Loucy (cell line): ENCODE results near the gene F12.
A peak's percentile ranks its signal among the peaks of the same experiment; 100 is the strongest.

Source experiments
- H2AFZ ChIP-seq: fragments of 200-600 bp; sonication (generic); 2 replicates; pipeline ENCODE4 v1.6.0; 2016; ENCODE audit warnings: antibody characterized with exemption, mild to moderate bottlenecking, low read length, moderate library complexity
- H3F3A ChIP-seq: fragments of 200-600 bp; 2 replicates; pipeline ENCODE4 v1.6.0; 2016; ENCODE audit warnings: antibody characterized with exemption, low read depth, mild to moderate bottlenecking
- H3K27me3 ChIP-seq: fragments of 200-600 bp; sonication (generic); 2 replicates; pipeline ENCODE4 v1.6.1; 2014; ENCODE audit warnings: low read length, mild to moderate bottlenecking; ENCODE audit not compliant: insufficient read depth, poor library complexity, severe bottlenecking
- H3K36me3 ChIP-seq: fragments of 200-600 bp; sonication (generic); 2 replicates; pipeline ENCODE4 v1.6.1; 2016; ENCODE audit warnings: low read length; ENCODE audit not compliant: insufficient read depth
- H3K4me1 ChIP-seq: fragments of 200-600 bp; sonication (generic); 2 replicates; pipeline ENCODE4 v1.5.1; 2014; ENCODE audit warnings: low read length, mild to moderate bottlenecking; ENCODE audit not compliant: insufficient read depth, poor library complexity, severe bottlenecking
- H3K4me2 ChIP-seq: fragments of 200-600 bp; sonication (generic); 2 replicates; pipeline ENCODE4 v1.6.0; 2014; ENCODE audit warnings: antibody characterized with exemption, low read length, low read depth, mild to moderate bottlenecking; ENCODE audit not compliant: poor library complexity, severe bottlenecking
- H3K4me3 ChIP-seq: fragments of 200-600 bp; sonication (generic); 2 replicates; pipeline ENCODE4 v1.5.1; 2014; ENCODE audit warnings: low read length, mild to moderate bottlenecking, mixed read lengths; ENCODE audit not compliant: poor library complexity, severe bottlenecking
- H3K79me2 ChIP-seq: fragments of 200-600 bp; sonication (generic); 2 replicates; pipeline ENCODE4 v1.6.1; 2014; ENCODE audit warnings: low read length; ENCODE audit not compliant: insufficient read depth
- H3K9ac ChIP-seq: fragments of 200-600 bp; sonication (generic); 2 replicates; pipeline ENCODE4 v1.6.0; 2014; ENCODE audit warnings: mild to moderate bottlenecking, low read depth, low read length, moderate library complexity; ENCODE audit not compliant: poor library complexity, severe bottlenecking
- H3K9me2 ChIP-seq: fragments of 200-600 bp; sonication (generic); replicated peaks from 2 replicates; pipeline ENCODE4 v1.6.1; 2016; ENCODE audit warnings: low read depth, low read length, mixed read lengths
- H3K9me3 ChIP-seq: fragments of 200-600 bp; sonication (generic); 2 replicates; pipeline ENCODE4 v1.6.1; 2014; ENCODE audit warnings: mild to moderate bottlenecking, antibody characterized with exemption, low read length, low read depth; ENCODE audit not compliant: insufficient read depth
- H4K20me1 ChIP-seq: fragments of 200-600 bp; sonication (generic); 2 replicates; pipeline ENCODE4 v1.6.0; 2014; ENCODE audit warnings: antibody characterized with exemption, low read length, mild to moderate bottlenecking; ENCODE audit not compliant: insufficient read depth, poor library complexity, severe bottlenecking
- CTCF ChIP-seq: fragments of 200-600 bp; sonication (generic); conservative IDR thresholded peaks from 2 replicates; pipeline ENCODE4 v1.5.1; 2014; ENCODE audit warnings: mild to moderate bottlenecking, antibody characterized with exemption, low read length
- EZH2phosphoT487 ChIP-seq: fragments of 200-600 bp; IDR thresholded peaks from 2 replicates; pipeline ENCODE4 v1.6.1; 2018; ENCODE audit warnings: antibody characterized with exemption, mild to moderate bottlenecking, moderate library complexity, borderline replicate concordance

F12 gene

DNA sequence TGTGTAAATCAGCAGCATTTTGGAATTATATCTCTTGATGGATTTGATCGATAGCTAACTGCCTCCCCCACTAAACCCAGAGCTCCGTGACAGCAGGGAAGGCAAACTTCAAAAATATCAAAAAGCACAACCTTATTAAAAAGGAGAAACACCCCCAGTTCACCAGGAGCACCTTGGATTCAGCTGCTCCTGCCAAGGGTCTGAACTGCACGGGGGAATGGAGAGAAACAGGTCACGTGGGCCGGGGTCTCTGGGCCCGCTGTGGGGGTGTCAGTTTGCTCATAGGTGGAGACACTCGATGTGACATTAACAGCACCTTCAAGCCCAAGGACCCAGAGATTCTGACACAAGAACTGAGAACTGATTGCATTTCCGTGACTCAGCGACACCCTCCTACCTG lies 26.2 kb downstream of the F12 start:
- Histone ChIP-seq H3K9me2 (no peaks in the 10 kb centered on the region), H4K20me1 (no peaks in the 10 kb centered on the region), H3K9ac (no peak overlapping the region), H3K4me2 (no peak overlapping the region), H3K36me3 (no peaks in the 10 kb centered on the region), H2AFZ (no peak overlapping the region), H3K79me2 (no peaks in the 10 kb centered on the region), H3K27me3 (no peaks in the 10 kb centered on the region), H3K4me1 (no peaks in the 10 kb centered on the region), H3F3A (no peaks in the 10 kb centered on the region), H3K4me3 (no peak overlapping the region), H3K9me3 (no peaks in the 10 kb centered on the region)
- TF ChIP-seq EZH2phosphoT487 = no peak
- TF ChIP-seq CTCF = no peak

DNA sequence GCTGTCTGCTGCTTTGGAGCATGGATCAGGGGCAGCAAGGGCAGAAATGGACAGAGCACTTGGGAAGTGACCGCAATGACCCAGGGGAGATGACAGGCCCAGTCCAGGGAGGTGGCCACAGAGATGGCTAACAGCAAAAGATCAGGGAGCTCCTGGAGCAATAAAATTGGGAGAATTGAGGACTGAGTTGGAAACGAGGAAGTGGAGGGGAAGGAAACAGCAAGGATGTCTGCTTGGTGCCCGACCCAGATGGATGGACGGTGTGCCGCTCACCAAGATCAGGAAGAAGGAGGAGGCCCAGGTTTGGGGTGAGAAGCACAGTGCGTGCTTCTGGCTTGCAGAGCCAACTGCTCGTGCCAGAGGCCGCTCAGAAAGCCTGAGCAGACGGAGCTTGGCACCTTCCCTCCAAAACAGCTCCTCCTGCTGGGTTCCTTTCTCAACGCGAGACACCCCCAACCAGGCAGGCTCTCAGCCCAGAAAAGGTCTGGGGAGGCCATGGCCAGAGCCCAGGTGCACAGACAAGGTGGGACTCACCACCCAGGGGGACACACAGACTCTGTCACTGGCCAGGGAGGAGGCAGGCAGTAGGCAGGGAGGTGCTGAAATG lies 26.8 kb downstream of the F12 start:
- Histone ChIP-seq H3K9ac (no peak overlapping the region), H3F3A (no peaks in the 10 kb centered on the region), H3K79me2 (no peaks in the 10 kb centered on the region), H3K4me3 (no peak overlapping the region), H3K36me3 (no peaks in the 10 kb centered on the region), H3K9me2 (no peaks in the 10 kb centered on the region), H3K4me2 (no peak overlapping the region), H4K20me1 (no peaks in the 10 kb centered on the region), H3K27me3 (no peaks in the 10 kb centered on the region), H2AFZ (peak overlapping the region; percentile 43; the same call in 1 of the 2 replicates), H3K4me1 (no peaks in the 10 kb centered on the region), H3K9me3 (no peaks in the 10 kb centered on the region)
- peak; percentile 48 for TF ChIP-seq CTCF
- TF ChIP-seq EZH2phosphoT487 = no peak

DNA sequence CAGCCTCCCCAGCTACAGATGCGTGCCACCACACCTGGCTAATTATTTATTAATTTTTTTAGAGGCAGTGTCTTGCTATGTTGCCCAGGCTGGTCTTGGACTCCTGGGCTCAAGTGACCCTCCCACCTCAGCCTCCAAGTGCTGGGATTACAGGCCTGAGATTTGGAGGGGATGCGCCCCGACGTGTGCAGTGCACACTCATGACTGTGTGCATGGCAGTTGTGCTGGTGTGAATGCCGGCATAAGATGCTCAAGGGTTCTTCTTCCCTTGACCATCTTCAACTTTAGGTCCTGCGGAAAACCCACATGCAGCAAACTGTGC lies 28.6 kb downstream of the F12 start:
- Histone ChIP-seq H3K4me2 (no peak overlapping the region), H3K27me3 (no peaks in the 10 kb centered on the region), H3K9me3 (no peaks in the 10 kb centered on the region), H3K4me1 (no peaks in the 10 kb centered on the region), H4K20me1 (no peaks in the 10 kb centered on the region), H3K79me2 (no peaks in the 10 kb centered on the region), H2AFZ (no peak overlapping the region), H3K36me3 (no peaks in the 10 kb centered on the region), H3K9me2 (no peaks in the 10 kb centered on the region), H3K9ac (no peak overlapping the region), H3F3A (no peaks in the 10 kb centered on the region), H3K4me3 (no peak overlapping the region)
- TF ChIP-seq EZH2phosphoT487 = no peak
- TF ChIP-seq CTCF = no peak
